GM23338 (cell line): ENCODE results near the gene OBSL1. TPM values are rescaled to one million over a fixed set of nuclear protein-coding genes. Genes with fewer than 3 reads are reported as not detected.

Experiments
- EZH2phosphoT487 ChIP-seq: fragments of 200-600 bp; sonication (generic); IDR thresholded peaks from one replicate; pipeline ENCODE4 v1.8.1; 2018; ENCODE audit warnings: antibody characterized with exemption; ENCODE audit not compliant: unreplicated experiment
- NANOG ChIP-seq: IDR thresholded peaks from 2 replicates; pipeline ENCODE4 v1.6.1; 2016; ENCODE audit warnings: antibody characterized with exemption, borderline replicate concordance
- REST ChIP-seq: IDR thresholded peaks from one replicate; pipeline ENCODE4 v1.6.1; 2018; ENCODE audit warnings: antibody characterized with exemption; ENCODE audit not compliant: unreplicated experiment
- ZNF331 ChIP-seq: fragments of 250-450 bp; sonication (Bioruptor Pico); IDR thresholded peaks from 2 replicates; pipeline ENCODE4 v1.5.0; 2020; ENCODE audit warnings: low read depth, mild to moderate bottlenecking, moderate library complexity
- ZNF462 ChIP-seq: fragments of 250-450 bp; sonication (Bioruptor Pico); IDR thresholded peaks from 2 replicates; pipeline ENCODE4 v1.5.0; 2020; ENCODE audit warnings: mild to moderate bottlenecking, moderate library complexity
- polyA plus RNA-seq: library from polyadenylated mRNA; unstranded; fragments of >200 nt; fragmentation: Nextera tagmentation; extraction: Ambion mirVana; gene quantifications from 2 replicates; pipeline ENCODE4 v1.2.1, GENCODE V29; 2016
- total RNA-seq: library from RNA; depleted of rRNA; stranded (reverse); fragments of >200 nt; shearing (Covaris generic); gene quantifications from 2 replicates; pipeline ENCODE4 v1.2.3, GENCODE V29; 2014

OBSL1 gene
- total and polyA plus RNA-seq, 2 experiments from 2014 or later = 94.9 to 207 TPM

GRCh38 chr2:219541611-219542180, 29.6 kb downstream of the OBSL1 start (continued):
- TF ChIP-seq ZNF462 (CRISPR knock-in tag) (no peak), ZNF331 (CRISPR knock-in tag) (no peak), NANOG (no peak), EZH2phosphoT487 (no peak), REST (no peak)
